ELF-1 (cell line): ENCODE data around the gene PRRT4.

Experiments
- DNase-seq: peaks from one replicate; pipeline ENCODE4 v3.0.0-alpha.2; 2016; ENCODE audit warnings: low read depth, low spot score

PRRT4 gene

GRCh38 chr7:128347647-128348097 lies 13.8 kb downstream of the PRRT4 start:
- DNase-seq, result peak; percentile 39

GRCh38 chr7:128344431-128344774 lies 17.1 kb downstream of the PRRT4 start:
- DNase-seq, result no peak

GRCh38 chr7:128343554-128344430 lies 17.7 kb downstream of the PRRT4 start, which contains the start of gene RBM28:
TSS of gene RBM28 (minus strand) at chr7:128343908. CDS start at chr7:128343793, 115 bp downstream.
- peak; percentile 96 for DNase-seq

- no peak for DNase-seq
Measured at GRCh38 chr7:128341733-128342132, 19.8 kb downstream of the PRRT4 start.

GRCh38 chr7:128335730-128336129 lies 25.8 kb downstream of the PRRT4 start:
- DNase-seq, result no peak

- DNase-seq, result no peak
Measured at GRCh38 chr7:128324368-128324680, 37.2 kb downstream of the PRRT4 start.

- no peak for DNase-seq
Measured at GRCh38 chr7:128323459-128324367, 37.8 kb downstream of the PRRT4 start.

GRCh38 chr7:128323040-128323439 lies 38.5 kb downstream of the PRRT4 start:
- DNase-seq, result no peak

- no peak for DNase-seq
Measured at GRCh38 chr7:128322040-128322643, 39.3 kb downstream of the PRRT4 start.

- DNase-seq, result no peak
Measured at GRCh38 chr7:128321044-128321422, 40.5 kb downstream of the PRRT4 start.

GRCh38 chr7:128318691-128319090 lies 42.8 kb downstream of the PRRT4 start:
- DNase-seq, result no peak

GRCh38 chr7:128311013-128311412 lies 50.5 kb downstream of the PRRT4 start:
- DNase-seq, result no peak

GRCh38 chr7:128310499-128310898 lies 51.0 kb downstream of the PRRT4 start:
- no peak for DNase-seq

- no peak for DNase-seq
Measured at GRCh38 chr7:128309976-128310375, 51.5 kb downstream of the PRRT4 start.

GRCh38 chr7:128309124-128309523 lies 52.4 kb downstream of the PRRT4 start:
- DNase-seq, result no peak

GRCh38 chr7:128307061-128307460 lies 54.4 kb downstream of the PRRT4 start:
- no peak for DNase-seq

- DNase-seq, result no peak
Measured at GRCh38 chr7:128304212-128304611, 57.3 kb downstream of the PRRT4 start.

GRCh38 chr7:128303643-128304042 lies 57.8 kb downstream of the PRRT4 start:
- DNase-seq, result no peak

GRCh38 chr7:128303133-128303532 lies 58.4 kb downstream of the PRRT4 start:
- no peak for DNase-seq

- DNase-seq, result no peak
Measured at GRCh38 chr7:128302139-128302538, 59.4 kb downstream of the PRRT4 start.
